Fibroblast of mammary gland (primary cell): ENCODE results near the gene ADGRV1.
"Not testable (repeated sequence)": the region's sequence is repeated elsewhere in the genome, so short reads cannot be mapped to it uniquely, and the experiment has no call there.

Experiments
- DNase-seq: peaks from one replicate; pipeline ENCODE4 v3.0.0-alpha.2; 2010; ENCODE audit warnings: low read depth
- H3K4me3 ChIP-seq: 2 replicates; pipeline ENCODE4 v1.5.1; 2011; ENCODE audit warnings: low read depth, mild to moderate bottlenecking, low read length, moderate library complexity; ENCODE audit not compliant: control insufficient read depth
- TF ChIP-seq, protein P1 (sequence below): conservative IDR thresholded peaks from 2 replicates; pipeline ENCODE4 v1.5.1; 2011; ENCODE audit warnings: low read depth, low read length, inconsistent platforms; ENCODE audit not compliant: control insufficient read depth, insufficient read depth

ADGRV1 gene

DNA sequence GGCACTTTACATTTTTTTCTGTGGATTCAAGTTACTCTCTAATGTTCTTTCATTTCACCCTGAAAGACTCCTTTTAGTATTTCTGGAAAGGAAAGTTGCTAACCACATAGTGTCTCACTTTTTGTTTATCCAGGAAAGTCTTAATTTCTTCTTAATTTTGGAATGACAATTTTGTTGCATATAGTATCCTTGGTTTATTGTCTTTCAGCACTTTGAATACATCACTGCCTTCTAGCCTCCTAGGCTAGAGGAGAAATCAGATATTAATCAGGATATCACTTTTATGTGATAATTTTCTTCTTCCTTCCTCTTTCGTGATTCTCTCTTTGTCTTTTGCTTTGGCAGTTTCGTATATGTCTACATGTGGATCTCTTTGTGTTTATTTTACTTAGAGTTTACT, 11.4 kb downstream of the ADGRV1 start:
- TF ChIP-seq, protein P1, sequence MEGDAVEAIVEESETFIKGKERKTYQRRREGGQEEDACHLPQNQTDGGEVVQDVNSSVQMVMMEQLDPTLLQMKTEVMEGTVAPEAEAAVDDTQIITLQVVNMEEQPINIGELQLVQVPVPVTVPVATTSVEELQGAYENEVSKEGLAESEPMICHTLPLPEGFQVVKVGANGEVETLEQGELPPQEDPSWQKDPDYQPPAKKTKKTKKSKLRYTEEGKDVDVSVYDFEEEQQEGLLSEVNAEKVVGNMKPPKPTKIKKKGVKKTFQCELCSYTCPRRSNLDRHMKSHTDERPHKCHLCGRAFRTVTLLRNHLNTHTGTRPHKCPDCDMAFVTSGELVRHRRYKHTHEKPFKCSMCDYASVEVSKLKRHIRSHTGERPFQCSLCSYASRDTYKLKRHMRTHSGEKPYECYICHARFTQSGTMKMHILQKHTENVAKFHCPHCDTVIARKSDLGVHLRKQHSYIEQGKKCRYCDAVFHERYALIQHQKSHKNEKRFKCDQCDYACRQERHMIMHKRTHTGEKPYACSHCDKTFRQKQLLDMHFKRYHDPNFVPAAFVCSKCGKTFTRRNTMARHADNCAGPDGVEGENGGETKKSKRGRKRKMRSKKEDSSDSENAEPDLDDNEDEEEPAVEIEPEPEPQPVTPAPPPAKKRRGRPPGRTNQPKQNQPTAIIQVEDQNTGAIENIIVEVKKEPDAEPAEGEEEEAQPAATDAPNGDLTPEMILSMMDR = no peak
- DNase-seq = no peak
- no peak overlapping the region for H3K4me3 ChIP-seq

DNA sequence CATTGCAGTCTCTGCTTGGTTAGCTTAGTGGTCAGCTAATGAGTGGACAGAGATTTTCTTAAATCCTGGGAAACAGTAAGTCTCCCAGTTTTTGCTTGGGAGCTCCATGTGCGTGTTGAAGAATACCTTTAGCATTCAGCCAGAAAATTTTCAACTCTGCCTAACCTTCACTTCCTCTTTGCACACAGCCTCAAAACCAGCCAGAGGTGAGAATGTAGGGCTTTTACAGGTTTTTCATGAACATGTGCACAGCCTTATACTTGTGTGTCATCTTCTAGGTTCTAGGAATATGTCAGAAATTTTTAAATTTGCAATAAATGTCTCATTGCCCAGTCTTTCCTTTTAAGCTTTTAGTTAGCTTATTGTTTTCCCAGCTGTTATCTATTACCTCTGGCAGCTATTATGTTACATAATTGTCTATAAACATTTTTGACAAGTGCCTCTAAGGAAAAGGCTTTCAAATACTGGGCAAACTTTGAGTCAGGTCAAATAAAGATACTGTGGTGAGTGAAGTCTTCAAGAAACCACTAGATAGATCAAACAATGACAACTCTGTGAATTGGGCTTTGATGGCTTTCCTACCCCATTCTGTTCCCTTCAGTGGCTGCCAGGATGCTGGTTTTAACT, 12.7 kb downstream of the ADGRV1 start:
- TF ChIP-seq, protein P1 = no peak
- no peak overlapping the region for H3K4me3 ChIP-seq
- no peak for DNase-seq

DNA sequence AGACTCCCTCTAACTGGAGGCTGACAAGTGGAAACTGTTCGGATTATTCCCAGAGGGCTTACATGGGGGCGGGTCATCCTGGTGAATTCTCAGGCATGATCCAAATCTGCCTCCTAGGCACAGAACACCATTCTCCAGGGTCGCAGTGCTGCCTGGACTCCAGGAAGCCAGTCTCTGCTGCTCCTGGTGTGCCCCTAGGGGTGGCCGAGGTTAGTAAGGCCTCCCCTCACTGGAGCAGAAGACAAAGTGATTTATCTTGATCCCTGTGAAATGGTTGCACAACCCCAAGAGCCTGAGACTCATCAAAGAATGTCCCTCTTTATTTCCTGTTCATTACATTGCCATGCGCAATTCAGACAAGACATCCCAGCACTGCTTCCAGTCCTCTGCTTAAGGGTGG, 17.1 kb downstream of the ADGRV1 start:
- no peak for DNase-seq
- TF ChIP-seq, protein P1 = no peak
- H3K4me3 ChIP-seq = no peak overlapping the region

DNA sequence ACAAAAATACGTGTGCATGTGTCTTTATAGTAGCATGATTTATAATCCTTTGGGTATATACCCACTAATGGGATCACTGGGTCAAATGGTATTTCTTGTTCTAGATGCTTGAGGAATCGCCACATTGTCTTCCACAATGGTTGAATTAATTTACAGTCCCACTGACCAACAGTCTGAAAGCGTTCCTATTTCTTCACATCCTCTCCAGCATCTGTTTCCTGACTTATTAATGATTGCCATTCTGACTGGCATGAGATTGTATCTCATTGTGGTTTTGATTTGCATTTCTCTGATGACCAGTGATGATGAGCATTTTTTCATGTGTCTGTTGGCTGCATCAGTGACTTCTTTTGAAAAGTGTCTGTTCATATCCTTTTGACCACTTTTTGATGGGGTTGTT, 18.0 kb downstream of the ADGRV1 start:
- not testable (repeated sequence) for H3K4me3 ChIP-seq, DNase-seq

DNA sequence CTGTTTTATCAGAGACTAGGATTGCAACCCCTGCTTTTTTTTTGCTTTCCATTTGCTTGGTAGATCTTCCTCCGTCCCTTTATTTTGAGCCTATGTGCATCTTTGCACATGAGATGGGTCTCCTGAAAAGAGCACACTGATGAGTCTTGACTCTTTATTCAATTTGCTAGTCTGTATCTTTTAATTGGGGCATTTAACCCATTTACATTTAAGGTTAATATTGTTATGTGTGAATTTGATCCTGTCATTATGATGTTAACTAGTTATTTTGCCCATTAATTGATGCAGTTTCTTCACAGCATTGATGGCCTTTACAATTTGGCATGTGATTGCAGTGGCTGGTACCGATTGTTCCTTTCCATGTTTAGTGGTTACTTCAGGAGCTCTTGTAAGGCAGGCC, 21.3 kb downstream of the ADGRV1 start:
- DNase-seq = not testable (repeated sequence)

DNA sequence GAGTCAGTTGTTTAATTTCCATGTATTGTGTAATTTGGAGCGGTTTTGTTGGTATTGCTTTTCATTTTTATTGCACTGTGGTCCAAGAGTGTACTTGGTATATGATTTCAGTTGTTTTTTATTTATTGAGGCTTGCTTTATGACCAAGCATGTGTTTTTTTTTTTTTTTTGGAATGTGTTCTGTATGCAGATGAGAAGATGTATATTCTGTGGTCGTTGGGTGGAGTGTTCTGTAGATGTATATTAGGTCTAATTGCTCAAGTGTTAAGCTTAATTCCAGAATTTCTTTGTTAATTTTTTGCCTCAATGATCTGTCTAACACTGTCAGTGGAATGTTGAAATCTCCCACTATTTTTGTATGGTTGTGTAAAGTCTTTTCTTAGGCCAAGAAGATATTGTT, 23.4 kb downstream of the ADGRV1 start:
- TF ChIP-seq, protein P1 = no peak
- H3K4me3 ChIP-seq = no peak overlapping the region
- no peak for DNase-seq

More for the DNA sequence above, 21.3 kb downstream of the ADGRV1 start:
- H3K4me3 ChIP-seq = not testable (repeated sequence)

DNA sequence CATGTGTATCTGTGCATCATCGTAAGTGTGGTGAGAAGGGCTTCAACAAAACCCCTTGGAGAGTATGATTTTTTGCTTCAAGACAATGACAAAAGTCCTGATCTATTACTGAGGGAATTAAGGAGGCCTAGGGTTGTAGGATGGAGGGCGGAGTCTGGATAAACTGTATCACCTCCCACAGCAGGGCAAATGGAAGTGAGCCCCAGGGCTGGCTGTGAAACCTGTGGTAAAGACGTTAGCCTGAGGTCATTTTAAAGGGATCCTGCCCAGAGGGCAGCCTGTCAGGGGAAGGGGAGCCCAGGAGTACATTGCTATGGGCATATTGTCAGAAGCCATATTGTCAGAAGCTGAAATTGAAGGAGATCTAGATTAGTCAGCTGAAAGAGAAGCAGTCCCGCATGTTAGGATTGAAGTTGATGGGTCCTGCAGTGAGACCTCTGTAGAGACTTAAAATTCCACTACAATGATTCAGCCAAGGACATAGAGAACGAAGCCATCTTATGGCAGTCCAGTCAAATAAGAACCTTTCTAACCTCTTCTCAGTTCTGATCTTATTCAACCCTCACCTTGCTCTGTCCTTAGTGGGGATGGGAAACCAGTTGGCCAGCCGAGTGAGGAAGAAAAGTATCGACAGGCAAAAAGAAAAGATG, 26.9 kb downstream of the ADGRV1 start:
- no peak for DNase-seq
- TF ChIP-seq, protein P1 = no peak
- no peak overlapping the region for H3K4me3 ChIP-seq

DNA sequence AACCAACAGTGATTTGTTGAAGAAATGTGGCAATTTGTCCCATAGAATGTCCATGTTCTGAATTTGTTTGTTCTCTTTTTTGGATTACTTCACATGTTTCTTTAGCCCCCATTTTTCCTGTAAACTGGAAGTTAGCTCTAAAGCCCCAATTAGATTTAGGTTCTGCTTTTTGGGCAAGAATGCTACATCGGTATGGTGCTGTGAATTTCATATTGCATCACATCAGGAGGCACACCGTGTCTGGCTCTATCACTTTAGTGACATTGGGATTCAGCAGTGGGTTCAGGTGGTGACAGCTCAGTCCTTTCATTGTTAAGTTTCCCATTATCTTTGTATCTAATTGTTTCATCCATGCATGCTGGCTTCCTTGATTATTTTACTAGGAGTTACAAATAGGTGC, 27.9 kb downstream of the ADGRV1 start:
- TF ChIP-seq, protein P1 = no peak
- DNase-seq = no peak
- H3K4me3 ChIP-seq = no peak overlapping the region
